ENCODE results near the gene ITM2A. TPM values are rescaled to one million over a fixed set of nuclear protein-coding genes. Genes with fewer than 3 reads are reported as not detected.

ITM2A gene
- total RNA-seq, 1 experiment from 2014 or later: 25.7 TPM

DNA sequence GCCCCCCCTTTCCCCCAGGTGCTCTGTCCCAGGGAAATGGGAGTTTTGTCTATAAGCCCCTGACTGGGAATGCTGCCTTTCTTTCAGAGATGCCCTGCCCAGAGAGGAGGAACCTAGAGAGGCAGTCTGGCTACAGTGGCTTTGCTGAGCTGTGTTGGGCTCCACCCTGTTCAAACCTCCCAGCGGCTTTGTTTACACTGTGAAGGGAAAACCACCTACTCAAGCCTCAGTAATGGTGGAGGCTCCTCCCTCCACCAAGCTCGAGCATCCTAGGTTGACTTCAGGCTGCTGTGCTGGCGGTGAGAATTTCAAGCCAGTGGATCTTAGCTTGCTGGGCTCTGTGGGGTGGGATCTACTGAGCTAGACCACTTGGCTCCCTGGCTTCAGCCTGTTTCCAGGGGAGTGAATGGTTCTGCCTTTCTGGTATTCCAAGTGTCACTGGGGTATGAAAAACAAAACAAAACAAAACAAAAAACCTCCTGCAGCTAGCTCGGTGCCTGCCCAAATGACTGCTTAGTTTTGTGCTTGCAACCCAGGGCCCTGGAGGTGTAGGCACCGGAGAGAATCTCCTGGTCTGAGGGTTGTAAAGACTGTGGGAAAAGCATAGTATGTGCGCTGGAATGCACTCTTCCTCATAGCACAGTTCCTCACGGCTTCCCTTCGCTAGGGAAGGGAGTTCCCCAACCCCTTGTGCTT is 41.7 kb downstream of the ITM2A start:
- CTCF ChIA-PET: no interaction called here
- no peak overlapping the region for H3K27ac Mint-ChIP-seq (ENCODE audit: unreplicated experiment)
- no peaks in the 10 kb centered on the region for H3K9me3 Mint-ChIP-seq (ENCODE audit: low read depth, unreplicated experiment)
- no peaks in the 10 kb centered on the region for H3K36me3 Mint-ChIP-seq (ENCODE audit: insufficient read depth, unreplicated experiment)
- DNase-seq: peak; percentile 41
- H3K4me3 Mint-ChIP-seq (ENCODE audit: low read depth, unreplicated experiment): peak overlapping the region; percentile 55
- TF ChIP-seq, protein P1, sequence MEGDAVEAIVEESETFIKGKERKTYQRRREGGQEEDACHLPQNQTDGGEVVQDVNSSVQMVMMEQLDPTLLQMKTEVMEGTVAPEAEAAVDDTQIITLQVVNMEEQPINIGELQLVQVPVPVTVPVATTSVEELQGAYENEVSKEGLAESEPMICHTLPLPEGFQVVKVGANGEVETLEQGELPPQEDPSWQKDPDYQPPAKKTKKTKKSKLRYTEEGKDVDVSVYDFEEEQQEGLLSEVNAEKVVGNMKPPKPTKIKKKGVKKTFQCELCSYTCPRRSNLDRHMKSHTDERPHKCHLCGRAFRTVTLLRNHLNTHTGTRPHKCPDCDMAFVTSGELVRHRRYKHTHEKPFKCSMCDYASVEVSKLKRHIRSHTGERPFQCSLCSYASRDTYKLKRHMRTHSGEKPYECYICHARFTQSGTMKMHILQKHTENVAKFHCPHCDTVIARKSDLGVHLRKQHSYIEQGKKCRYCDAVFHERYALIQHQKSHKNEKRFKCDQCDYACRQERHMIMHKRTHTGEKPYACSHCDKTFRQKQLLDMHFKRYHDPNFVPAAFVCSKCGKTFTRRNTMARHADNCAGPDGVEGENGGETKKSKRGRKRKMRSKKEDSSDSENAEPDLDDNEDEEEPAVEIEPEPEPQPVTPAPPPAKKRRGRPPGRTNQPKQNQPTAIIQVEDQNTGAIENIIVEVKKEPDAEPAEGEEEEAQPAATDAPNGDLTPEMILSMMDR (IDR thresholded peaks at IDR 0.05; ENCODE audit: unreplicated experiment): no peak
- intact Hi-C loops (cut with micrococcal nuclease; ENCODE audit: unreplicated experiment): no loop called here
- no TSS peak for BruUV-seq (replicated peaks)
- no peaks in the 10 kb centered on the region for H3K27me3 Mint-ChIP-seq (ENCODE audit: unreplicated experiment)
- peaks cover 16% of the 10 kb centered on the region for H3K4me1 Mint-ChIP-seq (ENCODE audit: low read depth, unreplicated experiment)

Other genes starting within 250 kb of the ITM2A start
- gene GPR174, start 222.6 kb downstream of the ITM2A start, total RNA-seq (2022): not detected in 2 replicates

Data from Calu3 (cell line).